K562 (cell line): Measurements from ENCODE around the gene INPP5D. TPM values are rescaled to one million over a fixed set of nuclear protein-coding genes. Genes with fewer than 3 reads are reported as not detected.
A peak's percentile ranks its signal among the peaks of the same experiment; 100 is the strongest.

Experiments
- ATAC-seq: fragments of 200-7000 bp; cut with Tn5 transposase; 3 replicates; pipeline ENCODE4 v1.9.1; 2020; ENCODE audit warnings: moderate library complexity
- BruUV-seq: library from RNA; stranded (reverse); fragments of 400-500 nt; replicated peaks from 2 replicates; lab custom pipeline; 2021; lab: Mats Ljungman, UMichigan
- CTCF ChIA-PET: fragments of 300-600 bp; formaldehyde crosslinking; extraction: SDS; loops from one replicate; lab custom pipeline; 2021; ENCODE audit warnings: low intra/inter-chr PET ratio; lab: Yijun Ruan, JAX
- POLR2A ChIA-PET: fragments of 300-600, 350-650 bp; sonication (Branson Sonifier 250); formaldehyde crosslinking; extraction: SDS; loops from one replicate; lab custom pipeline; 2021; ENCODE audit warnings: antibody characterized with exemption, inconsistent platforms; lab: Yijun Ruan, JAX
- DNase-seq, 4 experiments: peaks; one replicate each; pipeline versions ENCODE4 v3.0.0 to v3.0.0-alpha.2; 2011 to 2018; ENCODE audit warnings: low spot score in 3 of 4, mixed read lengths in 3 of 4; ENCODE audit errors: extremely low read depth in 1 of 4
- FAIRE-seq: peaks from 2 replicates; lab custom pipeline; 2011; peaks lifted over from hg19 to GRCh38; lab: Jason Lieb, UNC
- H2AFZ ChIP-seq: 2 replicates; pipeline ENCODE4 v1.6.0; 2011; ENCODE audit warnings: low read depth, low read length, control low read depth, inconsistent platforms
- H3K27ac ChIP-seq: fragments of 200-600 bp; 3 replicates; pipeline ENCODE4 v1.8.0; 2011; ENCODE audit warnings: low read depth, mild to moderate bottlenecking, control low read depth, inconsistent platforms, low read length, moderate library complexity, mixed read lengths; ENCODE audit errors: extremely low read depth
- H3K27me3 ChIP-seq, 2 experiments: fragments of 300-600 bp in 1 of 2; 2 replicates in 1 of 2; 3 replicates in 1 of 2; pipeline versions ENCODE4 v1.6.0 to v1.8.0; 2011; ENCODE audit warnings: inconsistent platforms in 2 of 2, low read length in 2 of 2, mild to moderate bottlenecking in 1 of 2, mixed read lengths in 1 of 2, moderate library complexity in 1 of 2; ENCODE audit not compliant: control insufficient read depth in 2 of 2, insufficient read depth in 2 of 2
- H3K36me3 ChIP-seq: fragments of 300-600 bp; 3 replicates; pipeline ENCODE4 v1.8.0; 2011; ENCODE audit warnings: mild to moderate bottlenecking, low read length, inconsistent platforms; ENCODE audit not compliant: control insufficient read depth, insufficient read depth
- H3K4me1 ChIP-seq, 2 experiments: fragments of 200-600 bp in 1 of 2; replicated peaks in 1 of 2; 2 replicates in 1 of 2; 3 replicates in 1 of 2; pipeline versions ENCODE4 v1.5.1 to v1.8.0; 2011; ENCODE audit warnings: inconsistent platforms in 2 of 2, low read length in 2 of 2, mild to moderate bottlenecking in 1 of 2, mixed read lengths in 1 of 2, moderate library complexity in 1 of 2; ENCODE audit not compliant: control insufficient read depth in 2 of 2, insufficient read depth in 2 of 2
- H3K4me2 ChIP-seq: 2 replicates; pipeline ENCODE4 v1.6.1; 2011; ENCODE audit warnings: low read length, control low read depth, inconsistent platforms, mixed read lengths; ENCODE audit not compliant: insufficient read depth
- H3K4me3 ChIP-seq: fragments of 200-600 bp; sonication (generic), shearing (Covaris generic); 2 replicates; pipeline ENCODE4 v1.5.1; 2016; ENCODE audit warnings: control low read depth, inconsistent platforms
- H3K79me2 ChIP-seq: fragments of 200-600 bp; 3 replicates; pipeline ENCODE4 v1.8.0; 2011; ENCODE audit warnings: low read length, inconsistent platforms; ENCODE audit not compliant: control insufficient read depth, insufficient read depth
- H3K9ac ChIP-seq, 2 experiments: 2 replicates each; pipeline versions ENCODE4 v1.6.0 to v1.6.1; 2011; ENCODE audit warnings: low read depth in 2 of 2, low read length in 2 of 2, control low read depth in 1 of 2, inconsistent platforms in 1 of 2, mild to moderate bottlenecking in 1 of 2, mixed read lengths in 1 of 2; ENCODE audit not compliant: insufficient read depth in 1 of 2
- H3K9me1 ChIP-seq: one replicate; pipeline ENCODE4 v1.6.0; 2011; ENCODE audit warnings: inconsistent platforms, mild to moderate bottlenecking, low read length, moderate library complexity; ENCODE audit not compliant: control insufficient read depth, insufficient read depth
- H3K9me3 ChIP-seq: replicated peaks from 2 replicates; pipeline ENCODE4 v1.5.1; 2011; ENCODE audit warnings: low read depth, low read length, inconsistent platforms; ENCODE audit not compliant: control insufficient read depth, insufficient read depth
- H4K20me1 ChIP-seq: replicated peaks from 2 replicates; pipeline ENCODE4 v1.6.1; 2011; ENCODE audit warnings: low read length, inconsistent platforms, mixed read lengths; ENCODE audit not compliant: control insufficient read depth, insufficient read depth
- DIDO1 ChIP-seq: fragments of 450-650 bp; IDR thresholded peaks from 2 replicates; pipeline ENCODE4 v1.6.1; 2016; ENCODE audit warnings: low read depth, missing biosample characterization, missing genetic modification characterization
- FUS ChIP-seq: fragments of 200-400 bp; formaldehyde crosslinking; optimal IDR thresholded peaks from 2 replicates; pipeline ENCODE3; 2017; ENCODE audit warnings: low read depth, low read length
- MEIS2 ChIP-seq: fragments of 450-650 bp; IDR thresholded peaks from 2 replicates; pipeline ENCODE4 v1.6.1; 2014; ENCODE audit warnings: mild to moderate bottlenecking; ENCODE audit not compliant: partially characterized antibody
- PHB ChIP-seq: fragments of 250-450 bp; sonication (Bioruptor Pico); IDR thresholded peaks from 2 replicates; pipeline ENCODE4 v1.5.0; 2021
- SPI1 ChIP-seq: IDR thresholded peaks from 2 replicates; pipeline ENCODE4 v1.6.1; 2011; ENCODE audit warnings: low read depth, low read length, control low read depth, borderline replicate concordance
- WGBS: fragments of 100-300 bp; shearing (Covaris generic); methylation state at CpG from one replicate; pipeline ENCODE4 v1.1.6; 2016; ENCODE audit warnings: low coverage, mixed read lengths; ENCODE audit not compliant: insufficient coverage; ENCODE audit errors: missing lambda C conversion rate; 5-methylcytosine and 5-hydroxymethylcytosine counted together
- in situ Hi-C: fragments of 300-500 bp; cut with MboI; formaldehyde crosslinking; loops from 4 replicates; pipeline ENCODE4 v1.15.0; 2018; ENCODE audit warnings: inconsistent platforms, mixed read lengths
- intact Hi-C: fragments of 100-400 bp; cut with micrococcal nuclease; formaldehyde crosslinking; loops from 2 replicates; pipeline ENCODE4 v1.14.2; 2022
- polyA plus RNA-seq, 8 experiments: library from polyadenylated mRNA; depleted of rRNA in 4 of 8; stranded (reverse) in 5 of 8; unstranded in 3 of 8; fragments of >200 nt; fragmentation: Nextera tagmentation in 2 of 8; fragmentation: Illumina TruSeq in 1 of 8; extraction: Ambion mirVana in 2 of 8; extraction: Trizol in 1 of 8; gene quantifications; 2 replicates each; pipeline versions ENCODE4 v1.2.1 to v1.2.3, GENCODE V29; 2011 to 2014; ENCODE audit warnings: inconsistent platforms in 1 of 8, missing spikeins in 1 of 8
- total RNA-seq, 7 experiments: library from RNA; depleted of rRNA in 6 of 7; stranded (reverse); fragments of >200 nt in 6 of 7; fragmentation: Illumina TruSeq in 2 of 7; extraction: Trizol in 2 of 7; gene quantifications; 2 replicates each; pipeline versions ENCODE4 v1.2.1 to v1.2.3, GENCODE V29; 2011 to 2021; ENCODE audit warnings: low replicate concordance in 1 of 7

INPP5D gene
- total and polyA plus RNA-seq, 9 of the 15 experiments (the other 6 are each of a cell fraction or from before 2014, with no cell fraction given), result 0.55 to 6.2 (median 2.2) TPM

GRCh38 chr2:233075966-233076339 is 15.8 kb downstream of the INPP5D start:
- BruUV-seq, result no TSS peak
- H3K4me2 ChIP-seq, result no peak overlapping the region
- no peaks in the 10 kb centered on the region for H4K20me1 ChIP-seq
- DNase-seq (no peak), ATAC-seq (no peak), FAIRE-seq (no peak)
- CTCF ChIA-PET, result no interaction called here
- peak overlapping the region; percentile 44; the same call in 1 of the 2 replicates for H2AFZ ChIP-seq
- H3K36me3 ChIP-seq, result no peaks in the 10 kb centered on the region
- no peak overlapping the region for H3K4me3 ChIP-seq
- no peaks in the 10 kb centered on the region for H3K9me1 ChIP-seq
- H3K27ac ChIP-seq, result no peak overlapping the region
- H3K4me1 ChIP-seq, result peaks cover 11 to 13% of the 10 kb centered on the region in 2 experiments; a peak in 4 of 5 replicates
- intact Hi-C loops (no loop called here), in situ Hi-C loops (no loop called here)
- H3K9ac ChIP-seq, result no peak overlapping the region
- H3K79me2 ChIP-seq, result no peaks in the 10 kb centered on the region
- H3K27me3 ChIP-seq, result no peaks in the 10 kb centered on the region
- POLR2A ChIA-PET, result no interaction called here
- H3K9me3 ChIP-seq, result peaks cover 3% of the 10 kb centered on the region; the same call in 1 of the 2 replicates
- no peak for TF ChIP-seq FUS
- no peak for TF ChIP-seq DIDO1 (tag)
- TF ChIP-seq SPI1, result peak; percentile 58; the same call in 1 of the 2 replicates
- WGBS, result 45% methylated on average over 2 of the region's 2 CpGs

GRCh38 chr2:233076749-233077148 is 16.6 kb downstream of the INPP5D start:
- Histone ChIP-seq H2AFZ (no peak overlapping the region), H3K9me3 (peaks cover 2% of the 10 kb centered on the region; the same call in 1 of the 2 replicates), H3K9me1 (no peaks in the 10 kb centered on the region), H4K20me1 (no peaks in the 10 kb centered on the region), H3K36me3 (no peaks in the 10 kb centered on the region), H3K79me2 (no peaks in the 10 kb centered on the region), H3K27me3 (no peaks in the 10 kb centered on the region), H3K4me3 (no peak overlapping the region), H3K9ac (no peak overlapping the region), H3K4me1 (peaks cover 12 to 13% of the 10 kb centered on the region in 2 experiments; a peak in 4 of 5 replicates), H3K27ac (no peak overlapping the region), H3K4me2 (no peak overlapping the region)
- intact Hi-C loops (no loop called here), in situ Hi-C loops (no loop called here)
- no peak for DNase-seq
- no peak for ATAC-seq
- POLR2A ChIA-PET, result no interaction called here
- WGBS, result 34% methylated on average over 3 of the region's 3 CpGs
- CTCF ChIA-PET, result no interaction called here
- no TSS peak for BruUV-seq
- FAIRE-seq, result no peak
- TF ChIP-seq PHB (CRISPR knock-in tag) (no peak), MEIS2 (peak; percentile 43)
